IPS DF 6.9 (cell line): ENCODE data around the gene SLC35G3.
"Not testable (repeated sequence)": the region's sequence is repeated elsewhere in the genome, so short reads cannot be mapped to it uniquely, and the experiment has no call there.

ENCODE experiments used
- DNase-seq: peaks from one replicate; pipeline ENCODE4 v3.0.0-alpha.2; 2013; ENCODE audit warnings: low read depth, low spot score
- H3K27ac ChIP-seq: one replicate; pipeline ENCODE4 v1.5.1; 2013; ENCODE audit warnings: low read length, control low read depth
- H3K27me3 ChIP-seq: 2 replicates; pipeline ENCODE4 v1.6.1; 2013; ENCODE audit warnings: mild to moderate bottlenecking, low read length; ENCODE audit not compliant: control insufficient read depth, insufficient read depth
- H3K36me3 ChIP-seq: 2 replicates; pipeline ENCODE4 v1.6.1; 2013; ENCODE audit warnings: low read length; ENCODE audit not compliant: control insufficient read depth, insufficient read depth
- H3K4me1 ChIP-seq: 2 replicates; pipeline ENCODE4 v1.6.1; 2013; ENCODE audit warnings: low read length; ENCODE audit not compliant: control insufficient read depth, insufficient read depth
- H3K4me3 ChIP-seq: 2 replicates; pipeline ENCODE4 v1.5.1; 2013; ENCODE audit warnings: mild to moderate bottlenecking, low read length
- H3K9me3 ChIP-seq: 2 replicates; pipeline ENCODE4 v1.6.1; 2013; ENCODE audit warnings: low read length, inconsistent platforms; ENCODE audit not compliant: control insufficient read depth, insufficient read depth
- WGBS: extraction: QIAGEN DNeasy Blood & Tissue Kit; methylation state at CpG from one replicate; pipeline ENCODE4 v1.1.7; 2013; ENCODE audit warnings: mixed read lengths, missing lambda C conversion rate; ENCODE audit not compliant: insufficient read length, insufficient coverage; 5-methylcytosine and 5-hydroxymethylcytosine counted together

SLC35G3 gene

DNA sequence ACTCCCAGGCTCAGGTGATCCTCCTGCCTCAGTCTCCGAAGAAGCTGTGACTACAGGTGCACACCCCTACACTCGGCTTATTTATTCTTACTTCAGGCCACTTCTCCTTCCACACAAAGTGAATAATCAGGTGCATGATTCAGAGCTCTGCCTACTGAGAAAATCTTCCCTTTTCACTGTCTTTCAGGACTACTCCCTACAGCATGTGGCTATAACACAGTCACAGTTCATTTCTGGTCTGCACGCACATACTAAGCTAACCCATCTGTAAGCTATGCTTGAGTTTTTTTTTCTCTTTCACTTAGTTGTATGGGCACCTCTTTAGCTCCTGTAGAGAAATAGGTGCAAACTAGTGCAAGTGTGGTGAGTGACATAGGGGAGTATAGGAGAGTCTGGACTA is 41.1 kb upstream of the SLC35G3 start:
- no peaks in the 10 kb centered on the region for H3K36me3 ChIP-seq
- no peak overlapping the region for H3K4me3 ChIP-seq
- DNase-seq: no peak
- no peaks in the 10 kb centered on the region for H3K4me1 ChIP-seq
- H3K27me3 ChIP-seq: no peaks in the 10 kb centered on the region
- H3K9me3 ChIP-seq: no peaks in the 10 kb centered on the region
- no CpG with 5 or more reads among the region's 3 CpGs for WGBS
- no peak overlapping the region for H3K27ac ChIP-seq

DNA sequence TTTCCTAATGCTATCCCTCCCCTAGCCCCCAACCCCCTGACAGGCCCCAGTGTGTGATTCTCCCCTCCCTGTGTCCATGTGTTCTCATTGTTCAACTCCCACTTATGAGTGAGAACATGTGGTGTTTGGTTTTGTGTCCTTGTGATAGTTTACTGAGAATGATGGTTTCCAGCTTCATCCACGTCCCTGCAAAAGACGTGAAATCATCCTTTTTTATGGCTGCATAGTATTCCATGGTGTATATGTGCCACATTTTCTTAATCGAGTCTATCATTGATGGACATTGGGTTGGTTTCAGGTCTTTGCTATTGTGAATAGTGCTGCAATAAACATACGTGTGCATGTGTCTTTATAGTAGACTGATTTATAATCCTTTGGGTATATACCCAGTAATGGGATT is 40.1 kb upstream of the SLC35G3 start:
- H3K4me1 ChIP-seq, H3K36me3 ChIP-seq, DNase-seq, H3K9me3 ChIP-seq, H3K27ac ChIP-seq, H3K27me3 ChIP-seq, H3K4me3 ChIP-seq: not testable (repeated sequence)
- no CpG with 5 or more reads among the region's 4 CpGs for WGBS

DNA sequence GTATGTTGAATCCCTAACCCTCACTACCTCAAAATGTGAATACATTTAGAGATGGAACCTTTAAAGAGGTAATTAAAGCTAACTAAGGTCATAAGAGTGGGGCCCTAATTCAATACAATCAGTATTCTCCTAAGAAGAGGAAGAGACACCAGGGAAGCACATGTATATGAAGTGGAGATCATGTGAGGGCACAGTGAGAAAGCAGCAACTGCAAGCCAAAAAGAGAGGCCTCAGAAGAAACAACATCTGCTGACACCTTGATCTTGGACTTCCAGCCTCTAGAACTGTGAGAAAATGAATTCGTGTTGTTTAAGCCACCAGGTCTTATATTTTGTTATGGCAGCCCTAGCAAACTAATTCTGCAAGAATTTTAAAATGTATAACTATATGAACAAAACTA is 35.4 kb upstream of the SLC35G3 start:
- H3K4me1 ChIP-seq: no peaks in the 10 kb centered on the region
- no CpG with 5 or more reads among the region's 1 CpG for WGBS
- no peak for DNase-seq

DNA sequence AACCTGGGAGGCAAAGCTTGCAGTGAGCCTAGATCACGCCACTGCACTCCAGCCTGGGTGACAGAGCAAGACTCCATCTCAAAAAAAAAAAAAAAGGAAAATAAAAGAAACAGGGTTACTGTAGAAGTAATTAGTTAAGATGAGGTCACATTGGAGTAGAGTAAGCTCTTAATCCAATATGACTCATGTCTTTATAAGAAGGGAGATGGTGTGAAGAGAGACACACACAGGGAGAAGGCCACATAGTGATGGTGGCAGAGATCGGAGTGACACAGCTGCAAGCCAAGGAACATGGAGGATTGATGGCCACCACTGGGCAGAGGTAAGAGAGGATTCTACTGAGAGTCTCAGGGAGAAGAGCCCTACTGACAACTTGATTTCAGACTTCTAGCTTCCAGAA is 33.4 kb upstream of the SLC35G3 start:
- no peaks in the 10 kb centered on the region for H3K9me3 ChIP-seq
- no CpG with 5 or more reads among the region's 2 CpGs for WGBS
- no peak overlapping the region for H3K4me3 ChIP-seq
- H3K36me3 ChIP-seq: no peaks in the 10 kb centered on the region
- no peak overlapping the region for H3K27ac ChIP-seq
- no peaks in the 10 kb centered on the region for H3K4me1 ChIP-seq
- DNase-seq: no peak
- no peaks in the 10 kb centered on the region for H3K27me3 ChIP-seq

More for the DNA sequence above, 35.4 kb upstream of the SLC35G3 start:
- H3K9me3 ChIP-seq: no peaks in the 10 kb centered on the region
- no peaks in the 10 kb centered on the region for H3K27me3 ChIP-seq
- no peaks in the 10 kb centered on the region for H3K36me3 ChIP-seq
- H3K27ac ChIP-seq: no peak overlapping the region
- H3K4me3 ChIP-seq: no peak overlapping the region

DNA sequence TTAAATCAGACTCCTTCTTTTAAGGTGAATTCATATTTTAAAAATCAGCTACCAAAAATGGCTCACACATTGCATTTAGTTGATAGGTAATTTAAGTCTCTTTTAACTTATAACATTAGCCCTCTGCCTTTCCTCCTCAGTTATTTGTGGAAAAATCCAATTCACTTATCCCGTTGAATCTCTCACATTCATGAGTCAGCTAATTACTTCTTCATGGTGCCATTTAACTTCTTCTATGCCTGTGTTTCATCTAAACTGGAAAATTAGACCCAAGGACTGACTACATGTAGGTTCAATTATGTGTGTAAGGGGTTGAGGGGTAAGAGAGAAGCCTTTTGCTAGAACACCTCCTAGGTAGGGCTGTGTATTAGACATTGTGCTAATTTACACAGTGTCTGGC is 30.2 kb upstream of the SLC35G3 start:
- H3K27ac ChIP-seq: no peak overlapping the region
- H3K27me3 ChIP-seq: no peaks in the 10 kb centered on the region
- no peaks in the 10 kb centered on the region for H3K4me1 ChIP-seq
- no CpG with 5 or more reads among the region's 1 CpG for WGBS
- H3K4me3 ChIP-seq: no peak overlapping the region
- H3K9me3 ChIP-seq: no peaks in the 10 kb centered on the region
- no peak for DNase-seq
- no peaks in the 10 kb centered on the region for H3K36me3 ChIP-seq

DNA sequence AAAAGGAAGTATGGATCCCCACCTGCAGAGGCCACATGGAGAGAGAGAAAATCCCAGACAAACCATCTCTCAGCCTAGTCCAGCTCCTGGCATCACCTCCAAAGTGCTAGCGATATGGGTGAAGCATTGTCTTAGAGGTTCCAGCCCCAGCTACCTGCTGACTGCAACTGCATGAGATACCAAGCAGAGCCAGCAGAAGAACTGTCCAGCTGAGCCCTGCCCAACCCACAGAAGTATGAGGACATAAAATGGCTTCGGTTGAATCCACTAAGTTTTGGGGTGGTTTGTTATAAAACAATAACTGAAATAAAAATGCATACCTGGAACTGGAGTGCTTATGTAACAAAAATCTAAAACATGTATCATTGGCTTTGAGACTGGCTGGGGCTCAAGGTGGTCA is 28.3 kb upstream of the SLC35G3 start:
- Histone ChIP-seq H3K27ac (no peak overlapping the region), H3K27me3 (no peaks in the 10 kb centered on the region), H3K9me3 (no peaks in the 10 kb centered on the region), H3K4me1 (no peaks in the 10 kb centered on the region), H3K4me3 (no peak overlapping the region), H3K36me3 (no peaks in the 10 kb centered on the region)
- no peak for DNase-seq
- no CpG with 5 or more reads among the region's 2 CpGs for WGBS

DNA sequence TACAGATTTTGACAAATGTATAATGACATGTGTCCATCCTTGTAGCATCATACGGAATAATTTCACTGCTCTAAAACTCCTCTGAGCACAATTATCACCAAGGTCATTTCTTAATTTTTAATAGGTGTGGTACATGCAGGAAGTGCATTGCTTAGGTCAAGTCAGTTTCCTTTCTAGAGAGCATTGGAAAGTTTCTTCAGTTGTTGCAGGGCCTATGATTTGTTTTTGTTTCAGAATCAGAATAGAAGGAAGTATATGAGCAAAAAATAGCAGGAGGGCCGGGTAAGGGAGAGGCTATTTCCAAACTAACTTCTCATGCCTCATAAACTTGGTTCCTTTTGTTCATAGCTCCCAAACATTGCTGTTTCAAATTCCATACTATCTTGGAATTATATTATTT is 24.7 kb upstream of the SLC35G3 start:
- no peak for DNase-seq
- no peaks in the 10 kb centered on the region for H3K36me3 ChIP-seq
- no peak overlapping the region for H3K27ac ChIP-seq
- H3K27me3 ChIP-seq: no peaks in the 10 kb centered on the region
- no CpG with 5 or more reads among the region's 2 CpGs for WGBS
- no peak overlapping the region for H3K4me3 ChIP-seq
- H3K9me3 ChIP-seq: no peaks in the 10 kb centered on the region
- no peaks in the 10 kb centered on the region; the same call in 1 of the 2 replicates for H3K4me1 ChIP-seq

DNA sequence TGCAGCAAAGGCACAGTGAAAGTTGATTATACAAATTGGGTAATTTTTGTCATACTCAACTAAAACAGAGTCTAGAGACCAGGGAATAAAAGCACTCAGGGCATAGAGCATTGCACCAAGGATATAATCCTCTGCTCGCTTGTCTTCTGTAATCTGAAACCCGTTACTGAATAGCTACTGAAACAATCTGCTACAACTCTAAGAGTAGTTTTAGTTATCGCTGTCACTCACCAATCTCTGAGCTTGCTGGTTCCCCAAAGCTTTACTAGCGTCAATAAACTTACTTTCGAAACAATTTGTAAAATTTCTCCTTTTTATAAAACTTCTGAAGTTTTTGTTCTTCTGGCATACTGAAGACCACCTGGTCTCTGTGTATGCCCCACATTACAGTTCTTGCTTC is 22.9 kb upstream of the SLC35G3 start:
- no peak overlapping the region for H3K27ac ChIP-seq
- H3K9me3 ChIP-seq: no peaks in the 10 kb centered on the region
- H3K4me3 ChIP-seq: no peak overlapping the region
- whole genome bisulfite sequencing: no CpG with 5 or more reads among the region's 5 CpGs
- no peaks in the 10 kb centered on the region for H3K27me3 ChIP-seq
- no peaks in the 10 kb centered on the region for H3K36me3 ChIP-seq
- no peaks in the 10 kb centered on the region; the same call in 1 of the 2 replicates for H3K4me1 ChIP-seq
- DNase-seq: no peak

DNA sequence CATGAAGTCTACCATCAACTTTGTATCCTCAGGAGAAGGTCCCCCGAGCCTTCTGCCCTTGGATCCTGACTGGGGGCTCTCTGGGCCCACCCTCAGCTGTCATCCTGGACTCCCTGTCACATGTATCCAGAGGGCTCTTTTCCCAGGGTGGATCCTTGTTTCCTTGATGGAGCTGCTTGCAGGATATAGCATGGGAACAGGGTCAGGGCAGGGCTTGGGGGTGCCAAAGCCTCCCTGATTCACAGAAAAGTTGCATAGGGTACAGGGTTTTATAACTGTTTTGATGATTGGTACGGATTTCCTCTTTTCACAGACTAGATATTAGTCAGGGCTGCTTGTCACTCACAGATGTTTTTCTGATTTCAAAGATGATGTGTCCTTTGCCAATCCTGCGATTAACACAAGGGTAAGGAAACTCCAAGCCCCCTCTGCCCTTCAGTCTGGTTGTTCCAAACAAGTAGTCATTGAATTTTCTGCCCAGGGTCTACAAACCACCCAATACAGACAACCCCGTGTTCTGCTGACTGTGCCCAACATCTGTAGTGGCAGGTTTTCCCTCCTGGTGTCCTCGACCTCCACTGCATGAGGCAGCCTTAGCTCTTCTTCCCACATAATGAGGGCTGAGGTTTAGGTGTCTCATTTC is 20.6 kb upstream of the SLC35G3 start:
- no peak overlapping the region for H3K4me3 ChIP-seq
- no peaks in the 10 kb centered on the region; the same call in 1 of the 2 replicates for H3K4me1 ChIP-seq
- no CpG with 5 or more reads among the region's 5 CpGs for WGBS
- no peaks in the 10 kb centered on the region for H3K27me3 ChIP-seq
- no peaks in the 10 kb centered on the region for H3K9me3 ChIP-seq
- no peaks in the 10 kb centered on the region for H3K36me3 ChIP-seq
- DNase-seq: no peak
- H3K27ac ChIP-seq: no peak overlapping the region

DNA sequence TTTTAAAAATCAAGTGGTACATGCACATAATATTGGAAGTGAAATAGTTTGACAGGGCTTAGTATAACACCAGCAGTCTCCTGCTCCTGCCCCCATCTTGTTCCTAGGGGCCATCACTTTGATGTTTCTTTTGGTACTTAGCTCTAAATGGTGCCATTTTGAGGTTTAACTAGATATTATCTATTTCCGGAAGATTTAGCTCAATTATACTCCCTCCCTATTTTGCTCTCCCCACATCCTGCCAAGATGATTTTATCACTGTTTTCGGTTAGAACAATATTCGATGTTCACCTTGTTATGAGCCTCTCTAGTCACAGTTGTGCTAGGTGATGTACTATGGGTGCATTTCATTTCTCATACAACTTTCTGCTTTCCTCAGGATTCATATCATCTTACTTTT is 20.0 kb upstream of the SLC35G3 start:
- no CpG with 5 or more reads among the region's 3 CpGs for WGBS
- H3K9me3 ChIP-seq: no peaks in the 10 kb centered on the region
- DNase-seq: no peak
- no peaks in the 10 kb centered on the region for H3K27me3 ChIP-seq
- no peaks in the 10 kb centered on the region for H3K36me3 ChIP-seq
- no peak overlapping the region for H3K27ac ChIP-seq
- H3K4me1 ChIP-seq: no peaks in the 10 kb centered on the region; the same call in 1 of the 2 replicates
- H3K4me3 ChIP-seq: no peak overlapping the region

DNA sequence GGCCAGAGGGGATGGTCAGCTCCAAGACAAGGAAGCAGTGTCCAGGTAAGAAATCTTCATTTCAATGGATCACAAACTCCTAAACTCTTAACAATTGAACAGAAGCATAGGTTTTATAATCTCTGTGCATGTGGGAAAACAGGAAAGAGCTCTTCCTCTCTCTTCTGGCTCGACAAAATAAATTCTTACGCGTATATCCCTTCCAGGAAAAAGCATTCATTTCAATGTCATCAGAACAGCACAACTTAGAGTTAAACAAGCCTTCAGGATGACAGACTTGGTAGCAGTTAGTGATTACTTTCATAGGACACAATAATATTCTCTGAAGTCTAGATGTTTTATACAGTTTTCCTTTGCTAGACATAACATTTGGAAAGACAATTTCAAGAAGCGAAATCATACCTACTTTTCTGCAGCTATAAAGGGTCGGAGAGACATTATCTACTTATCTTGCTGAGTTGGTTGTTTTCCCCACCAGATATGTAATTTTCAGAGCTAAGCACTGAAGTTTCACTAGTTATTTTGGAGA is 19.3 kb upstream of the SLC35G3 start:
- Histone ChIP-seq H3K36me3 (no peaks in the 10 kb centered on the region), H3K27ac (no peak overlapping the region), H3K4me3 (no peak overlapping the region), H3K9me3 (no peaks in the 10 kb centered on the region), H3K27me3 (no peaks in the 10 kb centered on the region), H3K4me1 (no peaks in the 10 kb centered on the region; the same call in 1 of the 2 replicates)
- WGBS: no CpG with 5 or more reads among the region's 5 CpGs
- DNase-seq: no peak
